Esophagus (tissue), 2 donors: Measurements from ENCODE around the gene SCAPER. TPM values are rescaled to one million over a fixed set of nuclear protein-coding genes. Genes with fewer than 3 reads are reported as not detected.
"Not testable (repeated sequence)": the region's sequence is repeated elsewhere in the genome, so short reads cannot be mapped to it uniquely, and the experiment has no call there.

Experiments used
- H3K27ac ChIP-seq, 2 donors: one replicate each; pipeline ENCODE4 v1.5.1; 2013; ENCODE audit warnings: low read depth in 2 of 2, mild to moderate bottlenecking in 2 of 2, inconsistent platforms in 1 of 2, low read length in 1 of 2, moderate library complexity in 1 of 2
- H3K27me3 ChIP-seq, 2 donors: one replicate each; pipeline ENCODE4 v1.6.1; 2013; ENCODE audit warnings: low read length in 2 of 2, control low read depth in 1 of 2, mild to moderate bottlenecking in 1 of 2; ENCODE audit not compliant: insufficient read depth in 2 of 2, control insufficient read depth in 1 of 2
- H3K36me3 ChIP-seq, 2 donors: one replicate each; pipeline ENCODE4 v1.6.1; 2013; ENCODE audit warnings: low read length in 1 of 2; ENCODE audit not compliant: control insufficient read depth in 2 of 2, insufficient read depth in 2 of 2
- H3K4me1 ChIP-seq, 2 donors: one replicate each; pipeline ENCODE4 v1.6.1; 2013; ENCODE audit warnings: low read length in 1 of 2; ENCODE audit not compliant: control insufficient read depth in 2 of 2, insufficient read depth in 2 of 2
- H3K4me3 ChIP-seq, 2 donors: one replicate each; pipeline ENCODE4 v1.5.1; 2013; ENCODE audit warnings: low read length in 2 of 2, mild to moderate bottlenecking in 2 of 2, low read depth in 1 of 2, moderate library complexity in 1 of 2
- H3K9me3 ChIP-seq, 2 donors: one replicate each; pipeline ENCODE4 v1.6.1; 2013; ENCODE audit warnings: mild to moderate bottlenecking in 2 of 2, low read depth in 1 of 2, low read length in 1 of 2, moderate library complexity in 1 of 2; ENCODE audit not compliant: control insufficient read depth in 2 of 2, insufficient read depth in 1 of 2
- WGBS, 2 donors: extraction: QIAGEN DNeasy Blood & Tissue Kit; methylation state at CpG; one replicate each; pipeline ENCODE4 v1.1.7; 2013; 5-methylcytosine and 5-hydroxymethylcytosine counted together
- polyA plus RNA-seq, 2 donors: library from polyadenylated mRNA; stranded (reverse); fragments of 200-250 nt; gene quantifications; one replicate each; pipeline ENCODE4 v1.2.3, GENCODE V29; 2013
- donor health status: healthy with polysubstance abuse.
- donor health status: Bipolar disorder and iron deficiency.

Gene SCAPER
- polyA plus RNA-seq, 2 donors: 4.3 to 6.1 TPM

DNA sequence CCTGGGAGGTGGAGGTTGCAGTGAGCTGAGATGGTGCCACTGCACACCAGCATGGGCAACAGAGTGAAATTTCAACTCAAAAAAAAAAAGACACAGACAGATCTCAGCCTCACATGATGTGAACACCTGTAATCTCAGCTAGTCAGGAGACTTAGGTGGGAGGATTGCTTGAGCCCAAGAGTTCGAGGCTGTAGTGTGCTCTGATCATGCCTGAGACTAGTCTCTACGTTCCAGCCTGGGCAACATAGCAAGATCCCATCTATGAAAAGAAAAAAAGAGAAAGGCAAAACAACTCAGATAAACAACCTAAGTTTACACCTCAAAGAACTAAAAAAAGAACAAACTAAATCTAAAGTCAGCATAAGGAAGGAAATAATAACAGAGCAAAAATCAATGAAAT lies 11.0 kb downstream of the SCAPER start:
- 93 to 97% methylated on average over 2 of the region's 2 CpGs for WGBS, 2 donors
- H3K27me3 ChIP-seq: no peaks in the 10 kb centered on the region
- no peak overlapping the region for H3K4me3 ChIP-seq
- no peak overlapping the region for H3K27ac ChIP-seq
- H3K9me3 ChIP-seq: no peaks in the 10 kb centered on the region
- H3K36me3 ChIP-seq: no peaks in the 10 kb centered on the region
- no peaks in the 10 kb centered on the region for H3K4me1 ChIP-seq

DNA sequence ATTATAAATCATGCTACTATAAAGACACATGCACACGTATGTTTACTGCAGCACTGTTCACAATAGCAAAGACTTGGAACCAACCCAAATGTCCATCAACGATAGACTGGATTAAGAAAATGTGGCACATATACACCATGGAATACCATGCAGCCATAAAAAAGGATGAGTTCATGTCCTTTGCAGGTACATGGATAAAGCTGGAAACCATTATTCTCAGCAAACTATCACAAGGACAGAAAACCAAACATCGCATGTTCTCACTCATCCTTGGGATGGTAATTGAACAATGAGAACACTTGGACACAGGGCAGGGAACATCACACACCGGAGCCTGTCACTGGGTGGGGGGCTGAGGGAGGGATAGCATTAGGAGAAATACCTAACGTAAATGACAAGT lies 12.3 kb downstream of the SCAPER start:
- not testable (repeated sequence) for H3K4me3 ChIP-seq, H3K36me3 ChIP-seq, H3K9me3 ChIP-seq, H3K4me1 ChIP-seq, H3K27ac ChIP-seq, H3K27me3 ChIP-seq
- WGBS, 2 donors: 93% methylated on average over 5 of the region's 5 CpGs

DNA sequence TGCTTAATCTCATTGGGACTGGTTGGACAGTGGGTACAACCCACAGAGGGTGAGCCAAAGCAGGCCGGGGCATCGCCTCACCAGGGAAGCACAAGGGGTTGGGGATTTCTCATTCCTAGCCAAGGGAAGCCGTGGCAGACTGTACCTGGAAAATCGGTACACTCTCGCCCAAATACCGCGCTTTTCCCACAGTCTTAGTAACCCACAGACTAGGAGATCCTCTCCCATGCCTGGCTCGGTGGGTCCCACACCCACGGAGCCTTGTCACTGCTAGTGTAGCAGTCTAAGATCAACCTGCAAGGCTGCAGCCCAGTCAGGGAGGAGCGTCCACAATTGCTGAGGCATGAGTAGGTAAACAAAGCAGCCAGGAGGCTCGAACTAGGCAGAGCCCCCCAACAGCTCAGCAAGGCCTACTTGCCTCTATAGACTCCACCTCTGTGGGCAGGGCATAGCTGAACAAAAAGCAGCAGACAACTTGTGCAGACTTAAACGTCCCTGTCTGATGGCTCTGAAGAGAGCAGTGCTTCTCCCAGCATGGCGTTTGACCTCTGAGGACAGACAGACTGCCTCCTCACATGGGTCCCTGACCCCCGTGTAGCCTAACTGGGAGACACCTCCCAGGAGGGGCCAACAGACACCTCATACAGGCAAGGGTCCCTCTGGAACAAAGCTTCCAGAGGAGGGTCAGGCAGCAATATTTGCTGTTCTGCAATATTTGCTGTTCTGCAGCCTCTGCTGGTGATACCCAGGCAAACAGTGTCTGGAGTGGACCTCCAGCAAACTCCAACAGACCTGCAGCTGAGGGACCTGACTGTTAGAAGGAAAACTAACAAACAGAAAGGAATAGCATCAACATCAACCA lies 17.6 kb downstream of the SCAPER start:
- H3K9me3 ChIP-seq, H3K4me3 ChIP-seq, H3K27ac ChIP-seq, H3K4me1 ChIP-seq, H3K27me3 ChIP-seq, H3K36me3 ChIP-seq: not testable (repeated sequence)
- WGBS, 2 donors: 91% methylated on average over 14 of the region's 14 CpGs

DNA sequence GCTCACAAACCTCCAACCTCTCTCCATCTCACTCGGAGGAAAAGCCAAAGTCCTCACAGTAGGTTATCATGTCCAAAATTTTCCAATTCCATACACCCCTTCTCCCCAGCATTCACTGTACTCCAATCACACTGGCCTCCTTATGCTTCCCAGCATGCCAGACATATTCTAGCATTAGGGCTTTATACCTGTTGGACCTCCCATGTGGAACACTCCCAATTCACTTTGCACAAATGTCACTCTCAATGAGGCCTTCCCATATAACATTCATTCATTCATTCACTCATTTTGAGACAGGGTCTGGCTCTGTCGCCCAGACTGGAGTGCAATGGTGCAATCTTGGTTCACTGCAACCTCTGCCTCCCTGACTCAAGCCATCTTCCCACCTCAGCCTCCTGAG lies 19.9 kb downstream of the SCAPER start:
- 96 to 98% methylated on average over 2 of the region's 2 CpGs for WGBS, 2 donors
- H3K4me3 ChIP-seq: no peak overlapping the region
- H3K36me3 ChIP-seq: peaks cover 0 to 2% of the 10 kb centered on the region in 2 donors
- H3K9me3 ChIP-seq: no peaks in the 10 kb centered on the region
- H3K27me3 ChIP-seq: no peaks in the 10 kb centered on the region
- no peak overlapping the region for H3K27ac ChIP-seq
- no peaks in the 10 kb centered on the region for H3K4me1 ChIP-seq

DNA sequence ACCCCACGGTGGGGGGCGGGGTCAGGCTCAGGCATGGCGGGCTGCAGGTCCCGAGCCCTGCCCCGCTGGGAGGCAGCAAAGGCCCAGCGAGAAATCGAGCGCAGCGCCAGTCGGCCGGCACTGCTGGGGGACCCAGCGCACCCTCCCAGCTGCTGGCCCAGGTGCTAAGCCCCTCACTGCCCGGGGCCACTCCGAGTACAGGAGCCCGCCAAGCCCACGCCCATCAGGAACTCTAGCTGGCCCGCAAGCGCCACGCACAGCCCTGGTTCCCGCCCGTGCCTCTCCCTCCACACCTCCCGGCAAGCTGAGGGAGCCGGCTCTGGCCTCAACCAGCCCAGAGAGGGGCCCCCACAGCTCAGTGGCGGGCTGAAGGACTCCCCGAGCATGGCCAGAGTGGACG lies 29.2 kb downstream of the SCAPER start:
- H3K4me3 ChIP-seq: no peak overlapping the region
- 97 to 98% methylated on average over 24 to 26 of the region's 26 CpGs for WGBS, 2 donors
- no peak overlapping the region for H3K27ac ChIP-seq
- H3K36me3 ChIP-seq: peaks cover 0 to 5% of the 10 kb centered on the region in 2 donors
- H3K9me3 ChIP-seq: no peaks in the 10 kb centered on the region
- H3K4me1 ChIP-seq: no peaks in the 10 kb centered on the region
- H3K27me3 ChIP-seq: no peaks in the 10 kb centered on the region

DNA sequence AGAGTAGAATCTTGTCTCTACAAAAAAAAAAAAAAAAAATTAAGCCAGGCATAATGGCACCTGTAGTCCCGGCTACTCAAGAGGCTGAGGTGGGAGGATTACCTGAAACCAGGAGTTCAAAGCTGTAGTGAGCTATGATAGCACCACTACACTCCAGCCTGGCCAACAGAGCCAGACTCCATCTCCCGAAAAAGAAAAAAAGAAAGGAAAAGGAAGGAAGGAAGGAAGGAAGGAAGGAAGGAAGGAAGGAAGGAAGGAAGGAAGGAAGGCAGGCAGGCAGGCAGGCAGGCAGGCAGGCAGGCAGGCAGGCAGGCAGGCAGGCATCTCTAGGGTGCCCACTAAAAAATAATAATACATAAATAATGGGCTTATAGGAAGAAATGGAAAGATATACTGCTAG lies 32.1 kb downstream of the SCAPER start:
- not testable (repeated sequence) for H3K4me3 ChIP-seq, H3K36me3 ChIP-seq, H3K27me3 ChIP-seq, H3K27ac ChIP-seq, H3K9me3 ChIP-seq, H3K4me1 ChIP-seq
- WGBS, 2 donors: 76 to 98% methylated on average over 2 of the region's 2 CpGs

DNA sequence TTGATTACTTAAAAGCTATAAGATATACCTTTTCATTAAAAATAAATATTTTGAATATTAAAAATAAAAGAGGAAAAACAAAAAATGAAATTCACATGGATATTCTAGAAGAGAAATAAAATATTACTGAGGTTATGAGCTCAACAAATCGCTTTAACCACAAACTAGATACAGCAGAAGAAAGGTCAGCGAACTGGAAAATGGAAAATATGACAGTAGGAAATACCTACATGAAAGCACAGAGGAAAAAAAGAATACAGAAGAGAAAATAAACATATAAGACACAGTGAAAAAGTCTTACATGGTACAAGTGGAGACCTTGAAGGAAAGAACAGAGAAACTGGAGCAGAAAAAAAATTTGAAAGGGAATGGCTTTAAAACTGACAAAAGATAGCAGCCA lies 33.2 kb downstream of the SCAPER start:
- no peaks in the 10 kb centered on the region for H3K9me3 ChIP-seq
- no peaks in the 10 kb centered on the region for H3K27me3 ChIP-seq
- peaks cover 0 to 5% of the 10 kb centered on the region in 2 donors for H3K36me3 ChIP-seq
- no peak overlapping the region for H3K27ac ChIP-seq
- no peaks in the 10 kb centered on the region for H3K4me1 ChIP-seq
- WGBS, 2 donors: 88 to 89% methylated on average over 2 of the region's 2 CpGs
- no peak overlapping the region for H3K4me3 ChIP-seq

DNA sequence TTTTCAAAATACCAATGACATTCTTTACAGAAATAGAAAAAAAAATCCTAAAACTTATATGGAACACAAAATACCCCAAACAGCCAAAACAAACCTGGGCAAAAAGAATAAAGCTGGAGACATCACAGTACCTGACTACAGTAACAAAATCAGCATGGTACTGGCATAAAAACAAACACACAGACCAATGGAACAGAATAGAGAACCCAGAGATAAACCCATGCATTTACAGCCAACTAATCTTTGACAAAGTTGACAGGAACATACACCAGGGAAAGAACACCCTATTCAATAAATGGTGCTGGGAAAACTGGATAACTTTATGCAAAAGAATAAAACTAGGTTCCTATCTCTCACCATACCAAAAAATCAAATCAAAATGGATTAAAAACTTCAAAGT lies 36.4 kb downstream of the SCAPER start:
- no peak overlapping the region for H3K27ac ChIP-seq
- H3K27me3 ChIP-seq: no peaks in the 10 kb centered on the region
- no peak overlapping the region for H3K4me3 ChIP-seq
- no peaks in the 10 kb centered on the region for H3K9me3 ChIP-seq
- H3K4me1 ChIP-seq: no peaks in the 10 kb centered on the region
- no peaks in the 10 kb centered on the region for H3K36me3 ChIP-seq

DNA sequence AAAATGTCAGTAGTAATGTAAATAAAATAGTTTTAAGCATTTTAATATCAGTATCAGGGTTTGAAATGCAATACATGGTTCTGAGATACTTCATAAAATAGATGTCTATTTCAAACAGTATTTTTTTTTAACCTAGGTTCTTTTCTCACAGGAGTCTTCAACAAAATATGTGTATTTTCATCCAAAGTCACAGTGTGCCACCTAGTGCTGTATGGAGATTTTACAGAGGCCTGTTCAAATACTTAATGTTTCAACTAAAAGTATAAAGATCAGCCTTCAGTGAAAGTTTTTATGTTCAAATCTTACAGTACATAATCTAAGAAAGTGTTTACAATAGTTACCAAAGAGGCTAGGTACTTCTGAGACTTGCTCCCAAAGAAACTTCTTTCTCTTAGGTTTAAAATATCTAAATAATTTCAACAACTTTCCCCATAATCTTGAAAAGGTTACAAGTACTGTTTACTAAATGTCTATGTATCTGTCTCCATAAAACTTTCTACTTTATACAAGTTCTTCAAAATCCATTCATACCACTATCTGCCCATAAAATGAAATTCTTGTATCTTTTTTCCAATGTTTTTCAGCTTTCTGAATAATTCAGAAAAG lies 38.3 kb downstream of the SCAPER start:
- Histone ChIP-seq H3K27ac (no peak overlapping the region), H3K9me3 (no peaks in the 10 kb centered on the region), H3K4me1 (no peaks in the 10 kb centered on the region), H3K4me3 (no peak overlapping the region), H3K27me3 (no peaks in the 10 kb centered on the region), H3K36me3 (no peaks in the 10 kb centered on the region)

DNA sequence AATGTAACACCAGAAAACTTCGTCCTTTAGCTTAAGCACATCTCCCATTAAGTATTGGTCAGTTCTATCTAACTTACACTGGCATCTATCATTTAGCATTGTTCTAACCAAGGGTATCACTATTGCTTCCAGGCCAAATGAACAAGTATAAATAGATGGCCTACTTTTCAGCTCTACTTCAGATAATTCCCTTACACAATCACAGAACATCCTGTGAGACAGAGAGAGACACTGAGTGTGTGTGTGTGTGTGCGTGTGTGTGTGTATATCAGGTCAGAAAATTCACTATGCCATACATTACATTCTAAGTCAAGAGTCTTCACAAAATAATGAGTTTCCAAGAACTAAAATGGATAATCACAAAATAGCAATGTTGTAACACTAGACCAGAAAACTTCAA lies 39.1 kb downstream of the SCAPER start:
- Histone ChIP-seq H3K27ac (no peak overlapping the region), H3K4me1 (no peaks in the 10 kb centered on the region), H3K27me3 (no peaks in the 10 kb centered on the region), H3K4me3 (no peak overlapping the region), H3K9me3 (no peaks in the 10 kb centered on the region), H3K36me3 (no peaks in the 10 kb centered on the region)
- WGBS, 2 donors: 91 to 92% methylated on average over 2 of the region's 2 CpGs
